Fibroblast of lung (primary cell): ENCODE results near the gene ZNF296.

Source experiments
- EZH2 ChIP-seq: IDR thresholded peaks from 2 replicates; pipeline ENCODE4 v1.5.1; 2012; ENCODE audit warnings: low read length, control low read depth, mild to moderate bottlenecking; ENCODE audit errors: missing control alignments
- TF ChIP-seq, protein P1 (sequence below), 2 donors: IDR thresholded peaks in 1 of 2; conservative IDR thresholded peaks in 1 of 2; 1 replicate in 1 of 2; 2 replicates in 1 of 2; pipeline ENCODE4 v1.5.1; 2011 to 2012; ENCODE audit warnings: low read length in 2 of 2, control low read depth in 1 of 2, inconsistent platforms in 1 of 2, low read depth in 1 of 2, mild to moderate bottlenecking in 1 of 2

DNA sequence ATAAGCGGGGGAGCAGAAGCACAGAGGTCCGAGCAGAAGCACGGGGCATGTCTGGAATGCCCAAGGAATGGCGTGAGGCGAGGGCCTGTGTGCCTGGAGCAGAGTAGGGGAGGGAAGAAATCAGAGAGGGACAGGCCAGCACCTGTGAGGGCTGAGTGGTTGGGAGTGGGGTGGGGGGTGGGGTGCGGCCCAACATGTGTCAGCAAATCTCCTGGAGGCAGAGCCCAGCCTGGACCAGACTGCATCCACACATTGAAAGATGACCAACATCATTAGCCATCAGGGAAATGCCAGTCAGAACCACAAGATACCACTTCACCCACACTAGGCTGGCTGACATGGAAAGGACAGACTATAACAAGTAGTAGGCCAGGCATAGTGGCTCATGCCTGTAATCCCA is 26.2 kb downstream of the ZNF296 start:
- TF ChIP-seq, protein P1, sequence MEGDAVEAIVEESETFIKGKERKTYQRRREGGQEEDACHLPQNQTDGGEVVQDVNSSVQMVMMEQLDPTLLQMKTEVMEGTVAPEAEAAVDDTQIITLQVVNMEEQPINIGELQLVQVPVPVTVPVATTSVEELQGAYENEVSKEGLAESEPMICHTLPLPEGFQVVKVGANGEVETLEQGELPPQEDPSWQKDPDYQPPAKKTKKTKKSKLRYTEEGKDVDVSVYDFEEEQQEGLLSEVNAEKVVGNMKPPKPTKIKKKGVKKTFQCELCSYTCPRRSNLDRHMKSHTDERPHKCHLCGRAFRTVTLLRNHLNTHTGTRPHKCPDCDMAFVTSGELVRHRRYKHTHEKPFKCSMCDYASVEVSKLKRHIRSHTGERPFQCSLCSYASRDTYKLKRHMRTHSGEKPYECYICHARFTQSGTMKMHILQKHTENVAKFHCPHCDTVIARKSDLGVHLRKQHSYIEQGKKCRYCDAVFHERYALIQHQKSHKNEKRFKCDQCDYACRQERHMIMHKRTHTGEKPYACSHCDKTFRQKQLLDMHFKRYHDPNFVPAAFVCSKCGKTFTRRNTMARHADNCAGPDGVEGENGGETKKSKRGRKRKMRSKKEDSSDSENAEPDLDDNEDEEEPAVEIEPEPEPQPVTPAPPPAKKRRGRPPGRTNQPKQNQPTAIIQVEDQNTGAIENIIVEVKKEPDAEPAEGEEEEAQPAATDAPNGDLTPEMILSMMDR (conservative IDR thresholded peaks at IDR 0.05 in 1 of 2, IDR thresholded peaks at IDR 0.05 in 1 of 2; ENCODE audit: low read depth in 1 of 2, low read length in 2 of 2) = no peak
- no peak for TF ChIP-seq EZH2
